ENCODE measurements around the gene RALY. TPM values are rescaled to one million over a fixed set of nuclear protein-coding genes. Genes with fewer than 3 reads are reported as not detected.

RALY gene
- total RNA-seq, 1 experiment from 2014 or later, result 164 TPM

GRCh38 chr20:33979094-33979493 is 14.6 kb upstream of the RALY start:
- no peaks in the 10 kb centered on the region for H3K4me1 ChIP-seq (ENCODE audit: control insufficient read depth, insufficient read depth, low read length)
- no peak overlapping the region for H3K27ac ChIP-seq (ENCODE audit: low read length)
- no peak for DNase-seq (ENCODE audit: low read depth, low spot score)
- 0 out of 2 replicates have a peak, but pooled peaks cover 2% of the 10 kb centered on the region for H3K27me3 ChIP-seq (ENCODE audit: control insufficient read depth, insufficient read depth, low read length)
- BruUV-seq (replicated peaks), result no TSS peak
- no peaks in the 10 kb centered on the region for H3K36me3 ChIP-seq (ENCODE audit: control insufficient read depth, insufficient read depth, low read length)
- no peak overlapping the region for H3K4me3 ChIP-seq (ENCODE audit: low read depth in 2 of 2, low read length in 2 of 2)
- in situ Hi-C loops (cut with HindIII; ENCODE audit: low pct_unique_long_range_greater_than_20kb, low sequenced_read_pairs) (no loop called here), intact Hi-C loops (cut with micrococcal nuclease; ENCODE audit: unreplicated experiment) (no loop called here)
- no peak for ATAC-seq
- POLR2A ChIA-PET, result no interaction called here
- H3K9me3 ChIP-seq (ENCODE audit: control insufficient read depth, insufficient read depth, low read depth, low read length), result no peaks in the 10 kb centered on the region
- CTCF ChIA-PET, result no interaction called here
- no peak for TF ChIP-seq POLR2AphosphoS5 (IDR thresholded peaks at IDR 0.05; ENCODE audit: low read depth, low read length)
- TF ChIP-seq TCF7L2 (IDR thresholded peaks at IDR 0.05; ENCODE audit: low read depth, low read length), result no peak
- TF ChIP-seq REST (IDR thresholded peaks at IDR 0.05; ENCODE audit: insufficient read depth in 1 of 2, low read depth in 2 of 2, low read length in 1 of 2), result no peak
- TF ChIP-seq SIN3A (IDR thresholded peaks at IDR 0.05; ENCODE audit: borderline replicate concordance, insufficient read depth, low read depth, low read length), result no peak
- no peak for TF ChIP-seq CTCF (IDR thresholded peaks at IDR 0.05)

- TF ChIP-seq TCF7L2 (IDR thresholded peaks at IDR 0.05; ENCODE audit: low read depth, low read length) (no peak), CTCF (IDR thresholded peaks at IDR 0.05) (no peak), SIN3A (IDR thresholded peaks at IDR 0.05; ENCODE audit: borderline replicate concordance, insufficient read depth, low read depth, low read length) (no peak), POLR2AphosphoS5 (IDR thresholded peaks at IDR 0.05; ENCODE audit: low read depth, low read length) (no peak), REST (IDR thresholded peaks at IDR 0.05; ENCODE audit: insufficient read depth in 1 of 2, low read depth in 2 of 2, low read length in 1 of 2) (no peak)
- POLR2A ChIA-PET, result interaction anchor here (0.6 kb wide), 1 partner anchor 68 kb away, joined by 3 read pairs; no protein-coding TSS in a partner anchor
- ATAC-seq, result no peak
- Histone ChIP-seq H3K4me1 (ENCODE audit: control insufficient read depth, insufficient read depth, low read length) (no peaks in the 10 kb centered on the region), H3K27me3 (ENCODE audit: control insufficient read depth, insufficient read depth, low read length) (0 out of 2 replicates have a peak, but pooled peaks cover 2% of the 10 kb centered on the region), H3K27ac (ENCODE audit: low read length) (no peak overlapping the region), H3K9me3 (ENCODE audit: control insufficient read depth, insufficient read depth, low read depth, low read length) (no peaks in the 10 kb centered on the region), H3K4me3 (ENCODE audit: low read depth in 2 of 2, low read length in 2 of 2) (no peak overlapping the region), H3K36me3 (ENCODE audit: control insufficient read depth, insufficient read depth, low read length) (no peaks in the 10 kb centered on the region)
- intact Hi-C loops (cut with micrococcal nuclease; ENCODE audit: unreplicated experiment) (no loop called here), in situ Hi-C loops (cut with HindIII; ENCODE audit: low pct_unique_long_range_greater_than_20kb, low sequenced_read_pairs) (no loop called here)
- no TSS peak for BruUV-seq (replicated peaks)
- no peak for DNase-seq (ENCODE audit: low read depth, low spot score)
- CTCF ChIA-PET, result interaction anchor here (0.6 to 1.5 kb wide), 2 partner anchors 12 to 128 kb away, joined by 4 read pairs; no protein-coding TSS in a partner anchor
Observed at GRCh38 chr20:33981347-33981746, 12.4 kb upstream of the RALY start.
